ENCODE data around the gene ATP1A2. TPM values are rescaled to one million over a fixed set of nuclear protein-coding genes. Genes with fewer than 3 reads are reported as not detected.

The ATP1A2 gene
- total and polyA plus RNA-seq, 2 donors (not counting 1 experiment from before 2014, with no cell fraction given), result not detected

- Histone ChIP-seq H3K36me3 (replicated peaks in 1 of 2; ENCODE audit: control extremely low read depth in 1 of 2, control insufficient read depth in 1 of 2, extremely low read depth in 1 of 2, insufficient read depth in 2 of 2, low read length in 1 of 2) (no peaks in the 10 kb centered on the region), H3K27me3 (replicated peaks in 1 of 4; ENCODE audit: control extremely low read depth in 1 of 4, control insufficient read depth in 3 of 4, insufficient read depth in 4 of 4, low read length in 3 of 4) (peaks cover 0 to 42% (median 31%) of the 10 kb centered on the region in 4 experiments), H3K4me3 (ENCODE audit: control extremely low read depth in 1 of 5, extremely low read depth in 1 of 5, insufficient read depth in 1 of 5, low read depth in 2 of 5, low read length in 4 of 5) (no peak overlapping the region), H3K9me3 (ENCODE audit: control extremely low read depth in 1 of 3, control insufficient read depth in 2 of 3, insufficient read depth in 1 of 3, low read length in 2 of 3) (no peaks in the 10 kb centered on the region), H3K79me2 (ENCODE audit: control insufficient read depth, insufficient read depth, low read length) (no peaks in the 10 kb centered on the region), H3K27ac (ENCODE audit: low read length in 2 of 2) (no peak overlapping the region), H3K9ac (ENCODE audit: low read length) (no peak overlapping the region), H4K20me1 (ENCODE audit: control insufficient read depth, insufficient read depth, low read length, poor library complexity, severe bottlenecking) (no peaks in the 10 kb centered on the region), H3K4me2 (replicated peaks; ENCODE audit: low read depth, low read length, poor library complexity, severe bottlenecking) (no peak overlapping the region), H2AFZ (ENCODE audit: insufficient read depth, low read depth, low read length, poor library complexity, severe bottlenecking) (no peak overlapping the region), H3K4me1 (ENCODE audit: control insufficient read depth in 2 of 2, insufficient read depth in 2 of 2, low read length in 2 of 2) (no peaks in the 10 kb centered on the region)
- H3K9me3 Mint-ChIP-seq (ENCODE audit: insufficient read depth), result no peaks in the 10 kb centered on the region
- no peak overlapping the region for H3K27ac Mint-ChIP-seq
- ChIA-PET CTCF (interaction anchor here (1.4 to 5.4 kb wide), 10 partner anchors 8 to 945 kb away, joined by 3 to 46 read pairs (median 6); partner anchors contain the start of genes IGSF8 and KCNJ10), POLR2A (interaction anchor here (0.7 kb wide), 1 partner anchor 241 kb away, joined by 7 read pairs; no protein-coding TSS in a partner anchor)
- no peak for ATAC-seq (ENCODE audit: low read depth)
- no peak for TF ChIP-seq EZH2 (IDR thresholded peaks at IDR 0.05; ENCODE audit: borderline replicate concordance, insufficient read depth, low read depth, low read length, poor library complexity, severe bottlenecking)
- TF ChIP-seq CTCF (IDR thresholded peaks at IDR 0.05), result no peak
- peaks cover 58% of the 10 kb centered on the region for H3K27me3 Mint-ChIP-seq
- H3K4me3 Mint-ChIP-seq, result no peak overlapping the region
- intact Hi-C loops (cut with micrococcal nuclease), result loop anchor here (5.0 kb wide), 1 partner anchor 140 kb away; no protein-coding TSS in a partner anchor
- no peaks in the 10 kb centered on the region for H3K4me1 Mint-ChIP-seq
- DNase-seq, result no peak
Measured at GRCh38 chr1:160077486-160077885, 38.1 kb upstream of the ATP1A2 start.

DNA sequence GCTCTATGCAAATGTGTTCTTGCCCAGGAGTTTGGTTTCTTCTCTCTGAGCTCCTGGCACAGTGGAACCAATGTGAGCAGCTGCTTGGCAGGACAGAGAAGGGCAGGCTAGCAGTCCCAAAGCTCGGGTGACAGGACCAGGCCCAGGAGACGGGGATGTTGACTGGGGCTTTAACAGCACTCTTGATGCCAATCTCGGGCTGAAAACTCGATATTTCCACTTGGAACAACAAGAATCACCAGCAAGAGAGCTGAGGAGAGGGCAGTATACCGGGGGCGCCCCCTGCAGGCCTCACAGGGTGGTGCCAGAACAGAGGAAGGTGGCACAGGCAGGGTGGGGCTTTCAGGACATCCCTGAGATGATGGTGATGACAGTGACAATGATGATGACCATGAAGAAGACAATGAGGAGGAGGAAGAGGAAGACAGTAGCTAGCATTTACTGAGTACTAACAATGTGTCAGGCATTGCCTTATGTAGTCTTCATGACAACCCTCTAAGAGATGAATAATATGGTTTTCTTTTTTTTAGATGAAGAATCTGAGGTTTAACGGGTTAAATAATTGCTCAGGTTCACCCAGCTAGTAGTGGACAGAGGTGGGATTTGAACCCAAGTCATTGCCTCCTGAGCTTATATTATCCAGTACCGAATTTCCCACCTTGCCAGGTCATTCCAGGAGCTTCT, 36.9 kb upstream of the ATP1A2 start:
- Mint-ChIP-seq H3K4me1 (peaks cover 2% of the 10 kb centered on the region), H3K27ac (no peak overlapping the region), H3K27me3 (peaks cover 54% of the 10 kb centered on the region), H3K9me3 (ENCODE audit: insufficient read depth) (no peaks in the 10 kb centered on the region), H3K4me3 (no peak overlapping the region)
- DNase-seq (peak; percentile 66), ATAC-seq (ENCODE audit: low read depth) (peak; percentile 70)
- 6% methylated on average over 4 of the region's 8 CpGs for WGBS (ENCODE audit: insufficient coverage)
- Histone ChIP-seq H3K4me2 (replicated peaks; ENCODE audit: low read depth, low read length, poor library complexity, severe bottlenecking) (no peak overlapping the region), H3K9ac (ENCODE audit: low read length) (no peak overlapping the region), H3K79me2 (ENCODE audit: control insufficient read depth, insufficient read depth, low read length) (no peaks in the 10 kb centered on the region), H3K9me3 (ENCODE audit: control extremely low read depth in 1 of 3, control insufficient read depth in 2 of 3, insufficient read depth in 1 of 3, low read length in 2 of 3) (no peaks in the 10 kb centered on the region), H3K4me3 (ENCODE audit: control extremely low read depth in 1 of 5, extremely low read depth in 1 of 5, insufficient read depth in 1 of 5, low read depth in 2 of 5, low read length in 4 of 5) (no peak overlapping the region), H4K20me1 (ENCODE audit: control insufficient read depth, insufficient read depth, low read length, poor library complexity, severe bottlenecking) (no peaks in the 10 kb centered on the region), H3K36me3 (replicated peaks in 1 of 2; ENCODE audit: control extremely low read depth in 1 of 2, control insufficient read depth in 1 of 2, extremely low read depth in 1 of 2, insufficient read depth in 2 of 2, low read length in 1 of 2) (no peaks in the 10 kb centered on the region), H2AFZ (ENCODE audit: insufficient read depth, low read depth, low read length, poor library complexity, severe bottlenecking) (no peak overlapping the region), H3K4me1 (ENCODE audit: control insufficient read depth in 2 of 2, insufficient read depth in 2 of 2, low read length in 2 of 2) (peaks cover 0 to 4% of the 10 kb centered on the region in 2 donors), H3K27ac (ENCODE audit: low read length in 2 of 2) (no peak overlapping the region), H3K27me3 (replicated peaks in 1 of 4; ENCODE audit: control extremely low read depth in 1 of 4, control insufficient read depth in 3 of 4, insufficient read depth in 4 of 4, low read length in 3 of 4) (peaks cover 0 to 51% (median 35%) of the 10 kb centered on the region in 4 experiments)
- ChIA-PET CTCF (interaction anchor here (0.6 to 5.4 kb wide), 22 partner anchors 7 to 1340 kb away, joined by 3 to 46 read pairs (median 4); partner anchors contain the start of genes IGSF8 and KCNJ10), POLR2A (no interaction called here)
- TF ChIP-seq EZH2 (IDR thresholded peaks at IDR 0.05; ENCODE audit: borderline replicate concordance, insufficient read depth, low read depth, low read length, poor library complexity, severe bottlenecking) (no peak), CTCF (IDR thresholded peaks at IDR 0.05) (peak; percentile 83)
- intact Hi-C loops (cut with micrococcal nuclease), result loop anchor here (5.0 kb wide), 1 partner anchor 141 kb away; no protein-coding TSS in a partner anchor
